Esophagus squamous epithelium (tissue), 4 donors: ENCODE results near the gene APP.

Experiments
- POLR2A ChIP-seq, 4 donors: fragments of 450-650 bp; IDR thresholded peaks; one replicate each; pipeline ENCODE4 v1.6.1; 2017; ENCODE audit warnings: antibody characterized with exemption in 4 of 4, mild to moderate bottlenecking in 4 of 4, moderate library complexity in 3 of 4
- TF ChIP-seq, protein P1 (sequence below), 6 experiments: fragments of 450-650 bp in 4 of 6; fragments of 200-600 bp in 2 of 6; sonication (generic) in 2 of 6; IDR thresholded peaks; one replicate each; pipeline ENCODE4 v1.5.1; 2016 to 2019; ENCODE audit warnings: antibody characterized with exemption in 6 of 6, mild to moderate bottlenecking in 4 of 6, moderate library complexity in 4 of 6

- TF ChIP-seq, protein P1, sequence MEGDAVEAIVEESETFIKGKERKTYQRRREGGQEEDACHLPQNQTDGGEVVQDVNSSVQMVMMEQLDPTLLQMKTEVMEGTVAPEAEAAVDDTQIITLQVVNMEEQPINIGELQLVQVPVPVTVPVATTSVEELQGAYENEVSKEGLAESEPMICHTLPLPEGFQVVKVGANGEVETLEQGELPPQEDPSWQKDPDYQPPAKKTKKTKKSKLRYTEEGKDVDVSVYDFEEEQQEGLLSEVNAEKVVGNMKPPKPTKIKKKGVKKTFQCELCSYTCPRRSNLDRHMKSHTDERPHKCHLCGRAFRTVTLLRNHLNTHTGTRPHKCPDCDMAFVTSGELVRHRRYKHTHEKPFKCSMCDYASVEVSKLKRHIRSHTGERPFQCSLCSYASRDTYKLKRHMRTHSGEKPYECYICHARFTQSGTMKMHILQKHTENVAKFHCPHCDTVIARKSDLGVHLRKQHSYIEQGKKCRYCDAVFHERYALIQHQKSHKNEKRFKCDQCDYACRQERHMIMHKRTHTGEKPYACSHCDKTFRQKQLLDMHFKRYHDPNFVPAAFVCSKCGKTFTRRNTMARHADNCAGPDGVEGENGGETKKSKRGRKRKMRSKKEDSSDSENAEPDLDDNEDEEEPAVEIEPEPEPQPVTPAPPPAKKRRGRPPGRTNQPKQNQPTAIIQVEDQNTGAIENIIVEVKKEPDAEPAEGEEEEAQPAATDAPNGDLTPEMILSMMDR (IDR thresholded peaks at IDR 0.05): no peak
- TF ChIP-seq POLR2A (IDR thresholded peaks at IDR 0.05): no peak
Observed at GRCh38 chr21:26199456-26199855, 28.9 kb upstream of the APP start.
